C4-2B (cell line): ENCODE results near the gene CRLF2.

Experiments used
- ZFX ChIP-seq: fragments of 450-650 bp; IDR thresholded peaks from 2 replicates; pipeline ENCODE4 v1.6.1; 2017
- TF ChIP-seq, protein P1 (sequence below): fragments of 450-650 bp; conservative IDR thresholded peaks from 2 replicates; pipeline ENCODE4 v1.5.1; 2017; ENCODE audit warnings: mild to moderate bottlenecking

DNA sequence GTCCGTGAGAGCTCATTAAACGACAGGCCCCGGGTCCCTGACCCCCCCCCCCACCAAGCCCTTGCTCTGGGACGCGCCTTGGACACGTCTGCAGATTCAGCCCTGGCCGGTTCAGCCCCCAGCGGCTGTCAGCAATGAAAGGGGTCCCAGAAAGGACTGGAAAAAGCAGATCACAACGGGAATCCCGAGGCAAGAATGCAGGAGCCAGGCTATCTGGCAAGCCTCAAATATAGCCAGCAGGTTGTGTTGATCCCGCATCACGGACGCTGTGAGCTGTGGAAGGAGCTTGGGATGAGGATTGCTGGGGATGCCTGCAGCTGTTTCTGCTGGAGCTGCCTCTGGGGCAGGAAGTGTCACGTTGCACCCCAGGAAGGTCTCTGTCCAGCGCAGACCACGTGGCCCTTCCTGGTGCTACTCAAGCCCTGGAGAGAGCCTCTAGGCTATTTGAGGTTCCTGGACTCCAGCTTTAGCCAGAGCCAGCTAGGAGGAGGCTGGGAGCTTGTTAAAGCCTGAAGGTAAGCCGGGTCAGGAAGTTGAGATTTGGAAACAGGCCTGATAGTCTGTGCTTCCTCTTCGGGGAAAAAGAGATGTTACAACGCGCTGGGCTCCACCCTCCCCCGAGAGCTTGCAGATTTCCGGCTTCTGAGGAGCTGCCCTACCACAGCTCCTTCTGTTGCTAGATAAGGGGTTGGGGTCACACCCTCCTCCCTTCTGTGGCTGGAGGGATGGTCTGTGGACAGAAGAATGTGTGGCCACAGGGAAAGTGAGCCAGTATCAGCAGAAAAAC lies 36.8 kb upstream of the CRLF2 start:
- TF ChIP-seq, protein P1, sequence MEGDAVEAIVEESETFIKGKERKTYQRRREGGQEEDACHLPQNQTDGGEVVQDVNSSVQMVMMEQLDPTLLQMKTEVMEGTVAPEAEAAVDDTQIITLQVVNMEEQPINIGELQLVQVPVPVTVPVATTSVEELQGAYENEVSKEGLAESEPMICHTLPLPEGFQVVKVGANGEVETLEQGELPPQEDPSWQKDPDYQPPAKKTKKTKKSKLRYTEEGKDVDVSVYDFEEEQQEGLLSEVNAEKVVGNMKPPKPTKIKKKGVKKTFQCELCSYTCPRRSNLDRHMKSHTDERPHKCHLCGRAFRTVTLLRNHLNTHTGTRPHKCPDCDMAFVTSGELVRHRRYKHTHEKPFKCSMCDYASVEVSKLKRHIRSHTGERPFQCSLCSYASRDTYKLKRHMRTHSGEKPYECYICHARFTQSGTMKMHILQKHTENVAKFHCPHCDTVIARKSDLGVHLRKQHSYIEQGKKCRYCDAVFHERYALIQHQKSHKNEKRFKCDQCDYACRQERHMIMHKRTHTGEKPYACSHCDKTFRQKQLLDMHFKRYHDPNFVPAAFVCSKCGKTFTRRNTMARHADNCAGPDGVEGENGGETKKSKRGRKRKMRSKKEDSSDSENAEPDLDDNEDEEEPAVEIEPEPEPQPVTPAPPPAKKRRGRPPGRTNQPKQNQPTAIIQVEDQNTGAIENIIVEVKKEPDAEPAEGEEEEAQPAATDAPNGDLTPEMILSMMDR = no peak
- TF ChIP-seq ZFX = no peak
